GM23338 (cell line): ENCODE measurements around the gene PKNOX2. TPM values are rescaled to one million over a fixed set of nuclear protein-coding genes. Genes with fewer than 3 reads are reported as not detected.

Source experiments
- ATAC-seq: fragments of 200-7000 bp; cut with Tn5 transposase; 3 replicates; pipeline ENCODE4 v1.9.1; 2020
- DNase-seq: peaks from one replicate; pipeline ENCODE4 v3.0.0-alpha.2; 2015; ENCODE audit warnings: low spot score
- H2AFZ ChIP-seq: fragments of 200-600 bp; sonication (generic); 2 replicates; pipeline ENCODE4 v1.8.0; 2016; ENCODE audit warnings: antibody characterized with exemption, mild to moderate bottlenecking, moderate library complexity
- H3F3A ChIP-seq: fragments of 200-600 bp; sonication (generic); replicated peaks from 2 replicates; pipeline ENCODE4 v1.8.0; 2017; ENCODE audit warnings: antibody characterized with exemption, mixed run types, low read depth
- H3K27ac ChIP-seq: fragments of 200-600 bp; sonication (generic); 2 replicates; pipeline ENCODE4 v1.6.1; 2016; ENCODE audit warnings: low read depth
- H3K27me3 ChIP-seq: fragments of 200-600 bp; sonication (generic); 2 replicates; pipeline ENCODE4 v1.8.0; 2016; ENCODE audit warnings: mild to moderate bottlenecking, mixed run types, moderate library complexity; ENCODE audit not compliant: insufficient read depth
- H3K36me3 ChIP-seq: fragments of 200-600 bp; sonication (generic); 2 replicates; pipeline ENCODE4 v1.8.0; 2016; ENCODE audit warnings: mild to moderate bottlenecking; ENCODE audit not compliant: insufficient read depth
- H3K4me1 ChIP-seq: fragments of 200-600 bp; sonication (generic); 2 replicates; pipeline ENCODE4 v1.8.0; 2016; ENCODE audit warnings: mild to moderate bottlenecking, moderate library complexity; ENCODE audit not compliant: insufficient read depth
- H3K4me2 ChIP-seq: fragments of 200-600 bp; sonication (generic); 2 replicates; pipeline ENCODE4 v1.7.1; 2017; ENCODE audit warnings: mixed run types
- H3K4me3 ChIP-seq: fragments of 200-600 bp; sonication (generic); 2 replicates; pipeline ENCODE4 v1.6.1; 2016; ENCODE audit warnings: mixed run types
- H3K79me2 ChIP-seq: fragments of 200-600 bp; sonication (generic); replicated peaks from 2 replicates; pipeline ENCODE4 v1.8.0; 2017; ENCODE audit warnings: mild to moderate bottlenecking; ENCODE audit not compliant: insufficient read depth
- H3K9me2 ChIP-seq: fragments of 200-600 bp; sonication (generic); 2 replicates; pipeline ENCODE4 v1.8.0; 2017; ENCODE audit not compliant: insufficient read depth
- H4K20me1 ChIP-seq: fragments of 200-600 bp; sonication (generic); replicated peaks from 2 replicates; pipeline ENCODE4 v1.8.0; 2017; ENCODE audit warnings: mild to moderate bottlenecking; ENCODE audit not compliant: insufficient read depth
- H3K27ac Mint-ChIP-seq: 2 replicates; pipeline ENCODE4 v1.8.0; 2020; ENCODE audit warnings: inconsistent platforms, mild to moderate bottlenecking, moderate library complexity, mixed read lengths
- H3K27me3 Mint-ChIP-seq: 3 replicates; pipeline ENCODE4 v1.8.0; 2022; ENCODE audit warnings: low read depth, mild to moderate bottlenecking, moderate library complexity, mixed read lengths, inconsistent platforms; ENCODE audit not compliant: insufficient read depth, poor library complexity
- H3K36me3 Mint-ChIP-seq: 3 replicates; pipeline ENCODE4 v1.8.0; 2021; ENCODE audit warnings: low read depth, mild to moderate bottlenecking, inconsistent platforms, moderate library complexity, mixed read lengths
- H3K4me1 Mint-ChIP-seq: 3 replicates; pipeline ENCODE4 v1.8.0; 2020; ENCODE audit warnings: mild to moderate bottlenecking, inconsistent platforms, mixed read lengths
- H3K4me3 Mint-ChIP-seq: 3 replicates; pipeline ENCODE4 v1.8.0; 2021; ENCODE audit warnings: moderate library complexity, mild to moderate bottlenecking, inconsistent platforms, mixed read lengths
- H3K9me3 Mint-ChIP-seq: 3 replicates; pipeline ENCODE4 v1.8.0; 2020; ENCODE audit warnings: moderate library complexity, mild to moderate bottlenecking, inconsistent platforms, mixed read lengths
- CREB1 ChIP-seq: fragments of 250-450 bp; sonication (Bioruptor Pico); IDR thresholded peaks from 2 replicates; pipeline ENCODE4 v1.5.0; 2020; ENCODE audit warnings: low read depth, mild to moderate bottlenecking, moderate library complexity
- EZH2 ChIP-seq: fragments of 200-600 bp; sonication (generic); IDR thresholded peaks from one replicate; pipeline ENCODE4 v1.8.0; 2017; ENCODE audit warnings: antibody characterized with exemption, mild to moderate bottlenecking, low read depth; ENCODE audit not compliant: unreplicated experiment
- EZH2phosphoT487 ChIP-seq: fragments of 200-600 bp; sonication (generic); IDR thresholded peaks from one replicate; pipeline ENCODE4 v1.8.1; 2018; ENCODE audit warnings: antibody characterized with exemption; ENCODE audit not compliant: unreplicated experiment
- NANOG ChIP-seq: IDR thresholded peaks from 2 replicates; pipeline ENCODE4 v1.6.1; 2016; ENCODE audit warnings: antibody characterized with exemption, borderline replicate concordance
- POLR2AphosphoS5 ChIP-seq: IDR thresholded peaks from 2 replicates; pipeline ENCODE4 v1.6.1; 2016; ENCODE audit warnings: antibody characterized with exemption, low read depth
- STAT1 ChIP-seq: IDR thresholded peaks from one replicate; pipeline ENCODE4 v1.6.1; 2016; ENCODE audit warnings: antibody characterized with exemption; ENCODE audit not compliant: unreplicated experiment
- ZNF114 ChIP-seq: fragments of 250-450 bp; sonication (Bioruptor Pico); IDR thresholded peaks from 2 replicates; pipeline ENCODE4 v1.5.0; 2020; ENCODE audit warnings: mild to moderate bottlenecking, moderate library complexity
- ZNF331 ChIP-seq: fragments of 250-450 bp; sonication (Bioruptor Pico); IDR thresholded peaks from 2 replicates; pipeline ENCODE4 v1.5.0; 2020; ENCODE audit warnings: low read depth, mild to moderate bottlenecking, moderate library complexity
- ZNF462 ChIP-seq: fragments of 250-450 bp; sonication (Bioruptor Pico); IDR thresholded peaks from 2 replicates; pipeline ENCODE4 v1.5.0; 2020; ENCODE audit warnings: mild to moderate bottlenecking, moderate library complexity
- polyA plus RNA-seq: library from polyadenylated mRNA; unstranded; fragments of >200 nt; fragmentation: Nextera tagmentation; extraction: Ambion mirVana; gene quantifications from 2 replicates; pipeline ENCODE4 v1.2.1, GENCODE V29; 2016
- total RNA-seq: library from RNA; depleted of rRNA; stranded (reverse); fragments of >200 nt; shearing (Covaris generic); gene quantifications from 2 replicates; pipeline ENCODE4 v1.2.3, GENCODE V29; 2014
- TF ChIP-seq, protein P1 (sequence below): IDR thresholded peaks from one replicate; pipeline ENCODE4 v1.6.1; 2018; ENCODE audit warnings: antibody characterized with exemption; ENCODE audit not compliant: unreplicated experiment
- TF ChIP-seq, protein P2 (sequence below), 2 experiments: fragments of 200-600 bp in 1 of 2; sonication (generic) in 1 of 2; conservative IDR thresholded peaks; 2 replicates each; pipeline versions ENCODE4 v1.5.1 to v1.6.1; 2016 to 2017; ENCODE audit warnings: antibody characterized with exemption in 2 of 2, low read depth in 2 of 2, mild to moderate bottlenecking in 2 of 2, moderate library complexity in 1 of 2

The PKNOX2 gene
- total and polyA plus RNA-seq, 2 experiments from 2014 or later = 0.42 to 0.83 TPM

DNA sequence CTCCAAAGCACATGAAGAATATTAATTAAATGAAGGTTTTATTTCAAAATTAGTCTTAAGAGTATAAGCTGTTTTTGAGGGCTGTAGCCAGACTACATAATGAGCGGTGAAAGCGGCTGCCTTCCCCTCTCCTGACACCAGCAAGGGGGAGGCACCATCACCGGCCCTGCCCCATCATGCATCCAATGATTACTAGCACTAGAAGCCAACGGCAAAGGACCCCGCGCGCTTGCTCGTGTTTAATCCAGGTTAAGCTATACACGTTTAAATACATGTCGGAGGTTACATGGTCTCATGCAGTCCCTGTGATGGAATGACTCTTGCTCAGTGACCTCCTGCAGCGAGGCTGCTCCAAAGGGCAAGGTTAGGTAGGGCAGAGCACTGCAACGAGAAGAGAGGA lies 281.2 kb downstream of the PKNOX2 start:
- H3K27ac Mint-ChIP-seq = no peak overlapping the region
- peaks cover 10% of the 10 kb centered on the region for H3K27me3 Mint-ChIP-seq
- no peak for ATAC-seq
- no peak overlapping the region for H3K4me2 ChIP-seq
- no peaks in the 10 kb centered on the region for H3K36me3 ChIP-seq
- H3K4me3 Mint-ChIP-seq = no peak overlapping the region
- no peak for DNase-seq
- no peak overlapping the region for H2AFZ ChIP-seq
- no peaks in the 10 kb centered on the region for H3K79me2 ChIP-seq
- no peak overlapping the region for H3K4me3 ChIP-seq
- no peaks in the 10 kb centered on the region for H3K27me3 ChIP-seq
- H3K4me1 ChIP-seq = peaks cover 38% of the 10 kb centered on the region
- H3K9me3 Mint-ChIP-seq = no peaks in the 10 kb centered on the region
- TF ChIP-seq EZH2phosphoT487 = no peak
- H3K9me2 ChIP-seq = no peaks in the 10 kb centered on the region
- no peaks in the 10 kb centered on the region; the same call in 2 of the 3 replicates for H3K36me3 Mint-ChIP-seq
- peaks cover 20% of the 10 kb centered on the region for H3F3A ChIP-seq
- H3K27ac ChIP-seq = no peak overlapping the region
- peaks cover 48% of the 10 kb centered on the region for H3K4me1 Mint-ChIP-seq
- H4K20me1 ChIP-seq = no peaks in the 10 kb centered on the region

DNA sequence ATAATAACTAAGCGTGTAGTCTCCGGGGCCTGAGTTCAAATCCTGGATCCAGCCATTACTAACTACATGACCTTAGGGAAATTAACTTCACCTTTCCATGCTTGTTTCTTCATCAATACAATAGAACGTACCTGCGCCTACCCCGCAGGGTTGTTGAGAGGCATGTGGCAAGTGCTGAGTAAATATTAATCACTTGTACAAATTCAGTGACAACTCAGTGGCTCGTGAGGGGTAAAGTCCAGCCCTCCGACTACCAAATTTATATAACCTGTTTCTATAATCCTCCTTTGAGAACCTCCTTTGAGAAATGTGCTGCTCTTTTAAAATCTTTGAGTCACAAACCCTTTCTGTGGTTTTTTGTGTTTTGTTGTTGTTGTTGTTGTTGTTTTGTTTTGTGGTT lies 281.7 kb downstream of the PKNOX2 start:
- Mint-ChIP-seq H3K27ac (no peak overlapping the region), H3K4me1 (peaks cover 46% of the 10 kb centered on the region), H3K9me3 (no peaks in the 10 kb centered on the region), H3K4me3 (no peak overlapping the region), H3K36me3 (no peaks in the 10 kb centered on the region; the same call in 2 of the 3 replicates), H3K27me3 (peaks cover 10% of the 10 kb centered on the region)
- ATAC-seq (no peak), DNase-seq (no peak)
- Histone ChIP-seq H3F3A (peaks cover 20% of the 10 kb centered on the region), H3K27me3 (no peaks in the 10 kb centered on the region), H4K20me1 (no peaks in the 10 kb centered on the region), H3K4me1 (peaks cover 37% of the 10 kb centered on the region), H3K36me3 (no peaks in the 10 kb centered on the region), H3K27ac (no peak overlapping the region), H3K4me3 (no peak overlapping the region), H2AFZ (no peak overlapping the region), H3K4me2 (no peak overlapping the region), H3K9me2 (no peaks in the 10 kb centered on the region), H3K79me2 (no peaks in the 10 kb centered on the region)
- no peak for TF ChIP-seq EZH2
- no peak for TF ChIP-seq ZNF462 (CRISPR knock-in tag)
- TF ChIP-seq STAT1 = no peak
- TF ChIP-seq ZNF331 (CRISPR knock-in tag) = no peak
- TF ChIP-seq EZH2phosphoT487 = no peak
- no peak for TF ChIP-seq ZNF114
- no peak for TF ChIP-seq POLR2AphosphoS5
- no peak for TF ChIP-seq CREB1 (CRISPR knock-in tag)
- TF ChIP-seq, protein P1, sequence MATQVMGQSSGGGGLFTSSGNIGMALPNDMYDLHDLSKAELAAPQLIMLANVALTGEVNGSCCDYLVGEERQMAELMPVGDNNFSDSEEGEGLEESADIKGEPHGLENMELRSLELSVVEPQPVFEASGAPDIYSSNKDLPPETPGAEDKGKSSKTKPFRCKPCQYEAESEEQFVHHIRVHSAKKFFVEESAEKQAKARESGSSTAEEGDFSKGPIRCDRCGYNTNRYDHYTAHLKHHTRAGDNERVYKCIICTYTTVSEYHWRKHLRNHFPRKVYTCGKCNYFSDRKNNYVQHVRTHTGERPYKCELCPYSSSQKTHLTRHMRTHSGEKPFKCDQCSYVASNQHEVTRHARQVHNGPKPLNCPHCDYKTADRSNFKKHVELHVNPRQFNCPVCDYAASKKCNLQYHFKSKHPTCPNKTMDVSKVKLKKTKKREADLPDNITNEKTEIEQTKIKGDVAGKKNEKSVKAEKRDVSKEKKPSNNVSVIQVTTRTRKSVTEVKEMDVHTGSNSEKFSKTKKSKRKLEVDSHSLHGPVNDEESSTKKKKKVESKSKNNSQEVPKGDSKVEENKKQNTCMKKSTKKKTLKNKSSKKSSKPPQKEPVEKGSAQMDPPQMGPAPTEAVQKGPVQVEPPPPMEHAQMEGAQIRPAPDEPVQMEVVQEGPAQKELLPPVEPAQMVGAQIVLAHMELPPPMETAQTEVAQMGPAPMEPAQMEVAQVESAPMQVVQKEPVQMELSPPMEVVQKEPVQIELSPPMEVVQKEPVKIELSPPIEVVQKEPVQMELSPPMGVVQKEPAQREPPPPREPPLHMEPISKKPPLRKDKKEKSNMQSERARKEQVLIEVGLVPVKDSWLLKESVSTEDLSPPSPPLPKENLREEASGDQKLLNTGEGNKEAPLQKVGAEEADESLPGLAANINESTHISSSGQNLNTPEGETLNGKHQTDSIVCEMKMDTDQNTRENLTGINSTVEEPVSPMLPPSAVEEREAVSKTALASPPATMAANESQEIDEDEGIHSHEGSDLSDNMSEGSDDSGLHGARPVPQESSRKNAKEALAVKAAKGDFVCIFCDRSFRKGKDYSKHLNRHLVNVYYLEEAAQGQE = no peak
- no peak for TF ChIP-seq NANOG
- TF ChIP-seq, protein P2, sequence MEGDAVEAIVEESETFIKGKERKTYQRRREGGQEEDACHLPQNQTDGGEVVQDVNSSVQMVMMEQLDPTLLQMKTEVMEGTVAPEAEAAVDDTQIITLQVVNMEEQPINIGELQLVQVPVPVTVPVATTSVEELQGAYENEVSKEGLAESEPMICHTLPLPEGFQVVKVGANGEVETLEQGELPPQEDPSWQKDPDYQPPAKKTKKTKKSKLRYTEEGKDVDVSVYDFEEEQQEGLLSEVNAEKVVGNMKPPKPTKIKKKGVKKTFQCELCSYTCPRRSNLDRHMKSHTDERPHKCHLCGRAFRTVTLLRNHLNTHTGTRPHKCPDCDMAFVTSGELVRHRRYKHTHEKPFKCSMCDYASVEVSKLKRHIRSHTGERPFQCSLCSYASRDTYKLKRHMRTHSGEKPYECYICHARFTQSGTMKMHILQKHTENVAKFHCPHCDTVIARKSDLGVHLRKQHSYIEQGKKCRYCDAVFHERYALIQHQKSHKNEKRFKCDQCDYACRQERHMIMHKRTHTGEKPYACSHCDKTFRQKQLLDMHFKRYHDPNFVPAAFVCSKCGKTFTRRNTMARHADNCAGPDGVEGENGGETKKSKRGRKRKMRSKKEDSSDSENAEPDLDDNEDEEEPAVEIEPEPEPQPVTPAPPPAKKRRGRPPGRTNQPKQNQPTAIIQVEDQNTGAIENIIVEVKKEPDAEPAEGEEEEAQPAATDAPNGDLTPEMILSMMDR (conservative IDR thresholded peaks at IDR 0.05; ENCODE audit: low read depth in 2 of 2) = no peak
